OCI-LY1 (cell line): Measurements from ENCODE around the gene TPRG1.

ENCODE experiments used
- H2AFZ ChIP-seq: fragments of 200-600 bp; sonication (generic), shearing (Covaris generic); 2 replicates; pipeline ENCODE4 v1.6.0; 2014; ENCODE audit warnings: antibody characterized with exemption, mild to moderate bottlenecking, low read length
- H3F3A ChIP-seq: fragments of 200-600 bp; sonication (generic), shearing (Covaris generic); 2 replicates; pipeline ENCODE4 v1.6.0; 2014; ENCODE audit warnings: mild to moderate bottlenecking, antibody characterized with exemption, low read length, moderate library complexity; ENCODE audit not compliant: insufficient read depth
- H3K27ac ChIP-seq: fragments of 200-600 bp; sonication (generic); 2 replicates; pipeline ENCODE4 v1.5.1; 2014; ENCODE audit warnings: low read length, mixed run types, mild to moderate bottlenecking, low read depth; ENCODE audit not compliant: poor library complexity, severe bottlenecking
- H3K27me3 ChIP-seq: fragments of 200-600 bp; sonication (generic); 2 replicates; pipeline ENCODE4 v1.6.0; 2014; ENCODE audit warnings: antibody characterized with exemption, mild to moderate bottlenecking, low read length, moderate library complexity; ENCODE audit not compliant: insufficient read depth
- H3K36me3 ChIP-seq: fragments of 200-600 bp; sonication (generic); 2 replicates; pipeline ENCODE4 v1.6.1; 2014; ENCODE audit warnings: mild to moderate bottlenecking, antibody characterized with exemption, low read length, moderate library complexity, mixed read lengths; ENCODE audit not compliant: insufficient read depth
- H3K4me1 ChIP-seq: fragments of 200-600 bp; sonication (generic); 2 replicates; pipeline ENCODE4 v1.5.1; 2014; ENCODE audit warnings: mild to moderate bottlenecking, low read length, moderate library complexity; ENCODE audit not compliant: insufficient read depth, severe bottlenecking
- H3K4me2 ChIP-seq: fragments of 200-600 bp; sonication (generic), shearing (Covaris generic); 2 replicates; pipeline ENCODE4 v1.6.1; 2014; ENCODE audit warnings: low read length
- H3K4me3 ChIP-seq: fragments of 200-600 bp; sonication (generic); 2 replicates; pipeline ENCODE4 v1.5.1; 2014; ENCODE audit warnings: low read length, low read depth, mild to moderate bottlenecking, mixed read lengths; ENCODE audit not compliant: poor library complexity, severe bottlenecking
- H3K79me2 ChIP-seq: fragments of 200-600 bp; shearing (Covaris generic); 2 replicates; pipeline ENCODE4 v1.6.1; 2016; ENCODE audit warnings: mixed run types, low read length, mixed read lengths; ENCODE audit not compliant: insufficient read depth
- H3K9ac ChIP-seq: fragments of 200-600 bp; sonication (generic), shearing (Covaris generic); 2 replicates; pipeline ENCODE4 v1.6.1; 2014; ENCODE audit warnings: mild to moderate bottlenecking, low read length, mixed read lengths
- H3K9me2 ChIP-seq: fragments of 200-600 bp; sonication (generic), shearing (Covaris generic); 2 replicates; pipeline ENCODE4 v1.6.1; 2014; ENCODE audit warnings: low read depth, mild to moderate bottlenecking, low read length, mixed read lengths
- H3K9me3 ChIP-seq: fragments of 200-600 bp; shearing (Covaris generic); 2 replicates; pipeline ENCODE4 v1.6.1; 2014; ENCODE audit warnings: low read length, mixed read lengths
- H4K20me1 ChIP-seq: fragments of 200-600 bp; sonication (generic), shearing (Covaris generic); 2 replicates; pipeline ENCODE4 v1.6.0; 2016; ENCODE audit warnings: mild to moderate bottlenecking, low read length; ENCODE audit not compliant: insufficient read depth
- CTCF ChIP-seq: fragments of 200-600 bp; sonication (generic), shearing (Covaris generic); IDR thresholded peaks from 2 replicates; pipeline ENCODE4 v1.5.1; 2017; ENCODE audit warnings: mild to moderate bottlenecking, antibody characterized with exemption, low read length, moderate library complexity, mixed read lengths
- EZH2 ChIP-seq: fragments of 200-600 bp; sonication (generic), shearing (Covaris generic); IDR thresholded peaks from 2 replicates; pipeline ENCODE4 v1.8.0; 2017; ENCODE audit warnings: borderline replicate concordance, mixed run types, mild to moderate bottlenecking, antibody characterized with exemption, low read length, moderate library complexity, mixed read lengths

Gene TPRG1

DNA sequence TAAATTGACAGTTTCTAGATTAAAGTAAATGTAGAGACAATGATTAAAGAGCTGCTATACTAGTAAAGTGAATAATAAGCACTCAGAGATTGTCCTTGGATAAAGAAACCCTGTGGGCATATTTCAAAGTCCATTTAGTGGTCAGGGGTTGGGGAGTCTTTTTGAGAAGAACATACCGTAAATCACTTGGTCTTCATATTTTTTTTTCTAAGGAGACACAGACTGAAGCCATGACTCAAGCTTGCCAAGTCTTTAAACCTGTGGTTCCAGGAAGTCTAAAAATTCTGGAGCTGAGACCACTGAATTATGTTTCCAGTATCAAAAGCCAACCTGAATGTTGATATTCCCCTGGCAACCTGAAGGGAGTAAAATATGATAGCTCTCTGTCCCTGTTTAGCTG, 171.0 kb downstream of the TPRG1 start:
- H3K79me2 ChIP-seq: no peaks in the 10 kb centered on the region
- H3K4me1 ChIP-seq: no peaks in the 10 kb centered on the region
- TF ChIP-seq EZH2 (no peak), CTCF (no peak)
- H3K36me3 ChIP-seq: no peaks in the 10 kb centered on the region
- H3K27ac ChIP-seq: no peak overlapping the region
- no peaks in the 10 kb centered on the region for H4K20me1 ChIP-seq
- H3F3A ChIP-seq: no peaks in the 10 kb centered on the region
- no peak overlapping the region for H3K4me2 ChIP-seq
- H3K27me3 ChIP-seq: no peaks in the 10 kb centered on the region
- H3K4me3 ChIP-seq: no peak overlapping the region
- no peak overlapping the region for H3K9ac ChIP-seq
- H3K9me3 ChIP-seq: no peaks in the 10 kb centered on the region
- H2AFZ ChIP-seq: no peak overlapping the region
- H3K9me2 ChIP-seq: no peaks in the 10 kb centered on the region

DNA sequence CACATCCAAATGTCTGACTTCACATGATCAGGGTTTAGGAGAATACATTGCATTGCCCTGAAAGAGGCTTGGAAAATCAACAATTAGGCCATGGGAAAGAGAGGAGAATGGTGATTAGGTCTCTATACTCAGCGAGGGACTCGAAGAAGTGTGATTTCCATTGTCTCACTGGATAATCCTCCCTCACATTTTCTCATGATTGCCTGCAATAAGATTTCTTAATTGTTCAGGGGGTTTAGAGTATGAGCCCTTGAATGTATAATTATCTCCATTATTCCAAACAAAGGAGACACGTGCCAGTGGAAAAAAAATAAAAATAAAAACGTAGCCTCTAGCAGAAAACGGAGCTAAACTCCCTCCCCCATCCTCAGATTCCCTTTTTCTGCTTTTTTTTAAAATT, 173.2 kb downstream of the TPRG1 start:
- Histone ChIP-seq H4K20me1 (no peaks in the 10 kb centered on the region), H3K4me2 (no peak overlapping the region), H3K79me2 (no peaks in the 10 kb centered on the region), H3K9ac (no peak overlapping the region), H3K4me1 (no peaks in the 10 kb centered on the region), H3K9me3 (no peaks in the 10 kb centered on the region), H3F3A (no peaks in the 10 kb centered on the region), H3K36me3 (no peaks in the 10 kb centered on the region), H3K27me3 (no peaks in the 10 kb centered on the region), H3K27ac (no peak overlapping the region), H3K9me2 (no peaks in the 10 kb centered on the region), H2AFZ (no peak overlapping the region), H3K4me3 (no peak overlapping the region)
- TF ChIP-seq CTCF (no peak), EZH2 (no peak)

DNA sequence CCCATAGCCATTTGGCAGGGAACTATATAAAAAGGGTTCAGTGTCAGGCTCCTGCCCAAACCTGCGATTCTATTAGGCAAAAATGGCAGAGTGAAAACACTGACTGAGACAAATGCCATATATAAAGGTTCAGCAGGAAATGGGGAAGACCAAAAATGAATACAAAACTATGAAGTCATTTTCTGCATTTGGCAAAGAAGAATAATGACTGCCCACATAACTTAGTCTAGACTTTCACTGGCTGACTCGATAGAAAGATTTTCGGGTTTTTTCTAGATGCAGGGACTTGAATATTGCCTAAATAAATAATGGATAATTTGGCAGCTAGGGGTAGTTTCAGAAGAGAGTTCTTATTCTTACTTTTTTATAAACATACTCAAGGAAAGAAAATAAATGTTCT, 178.0 kb downstream of the TPRG1 start:
- Histone ChIP-seq H3K9me2 (no peaks in the 10 kb centered on the region), H3K27ac (no peak overlapping the region), H2AFZ (no peak overlapping the region), H3K4me3 (no peak overlapping the region), H3K9ac (no peak overlapping the region), H3K4me2 (no peak overlapping the region), H3K79me2 (no peaks in the 10 kb centered on the region), H3K4me1 (no peaks in the 10 kb centered on the region), H3K9me3 (no peaks in the 10 kb centered on the region), H3K27me3 (no peaks in the 10 kb centered on the region), H3K36me3 (no peaks in the 10 kb centered on the region), H3F3A (no peaks in the 10 kb centered on the region), H4K20me1 (no peaks in the 10 kb centered on the region)
- TF ChIP-seq CTCF (no peak), EZH2 (no peak)
